Muscle layer of duodenum (tissue), 2 donors: ENCODE data around the gene IGSF8.
"Not testable (repeated sequence)": the region's sequence is repeated elsewhere in the genome, so short reads cannot be mapped to it uniquely, and the experiment has no call there.

ENCODE experiments used
- H3K27ac ChIP-seq: one replicate; pipeline ENCODE4 v1.7.0; 2013; ENCODE audit warnings: mild to moderate bottlenecking, low read length
- H3K27me3 ChIP-seq: one replicate; pipeline ENCODE4 v1.7.0; 2013; ENCODE audit warnings: low read depth, mild to moderate bottlenecking, control low read depth, low read length
- H3K36me3 ChIP-seq, 2 donors: one replicate each; pipeline ENCODE4 v1.7.0; 2013; ENCODE audit warnings: low read length in 2 of 2, control low read depth in 1 of 2, mild to moderate bottlenecking in 1 of 2; ENCODE audit not compliant: insufficient read depth in 2 of 2, control insufficient read depth in 1 of 2
- H3K4me1 ChIP-seq, 2 donors: one replicate each; pipeline ENCODE4 v1.7.0; 2013; ENCODE audit warnings: low read length in 2 of 2, mild to moderate bottlenecking in 2 of 2, control low read depth in 1 of 2, moderate library complexity in 1 of 2; ENCODE audit not compliant: insufficient read depth in 2 of 2, control insufficient read depth in 1 of 2
- H3K4me3 ChIP-seq, 2 donors: one replicate each; pipeline ENCODE4 v1.7.0; 2013; ENCODE audit warnings: low read length in 2 of 2, low read depth in 1 of 2, mild to moderate bottlenecking in 1 of 2
- H3K9me3 ChIP-seq, 2 donors: one replicate each; pipeline ENCODE4 v1.7.0; 2013; ENCODE audit warnings: low read length in 2 of 2, control low read depth in 1 of 2, mild to moderate bottlenecking in 1 of 2; ENCODE audit not compliant: control insufficient read depth in 1 of 2
- donor health status: healthy.

Gene IGSF8

GRCh38 chr1:160115545-160116282 is 17.3 kb upstream of the IGSF8 start, which contains the start of gene ATP1A2:
Gene ATP1A2 (plus strand): TSS chr1:160115759. CDS start chr1:160115862, 103 bp downstream.
- Histone ChIP-seq H3K9me3 (no peaks in the 10 kb centered on the region), H3K36me3 (no peaks in the 10 kb centered on the region), H3K4me1 (peaks cover 0 to 52% of the 10 kb centered on the region in 2 donors), H3K4me3 (peak within 1 kb of the TSS; percentile 51 to 60), H3K27me3 (peaks cover 6% of the 10 kb centered on the region), H3K27ac (peak within 1 kb of the TSS; percentile 33)

GRCh38 chr1:160114085-160114484 is 15.7 kb upstream of the IGSF8 start:
- peaks cover 0 to 53% of the 10 kb centered on the region in 2 donors for H3K4me1 ChIP-seq
- H3K4me3 ChIP-seq, result no peak overlapping the region
- H3K27me3 ChIP-seq, result peaks cover 6% of the 10 kb centered on the region
- no peaks in the 10 kb centered on the region for H3K9me3 ChIP-seq
- H3K36me3 ChIP-seq, result no peaks in the 10 kb centered on the region
- no peak overlapping the region for H3K27ac ChIP-seq

GRCh38 chr1:160113407-160113806 is 15.0 kb upstream of the IGSF8 start:
- H3K27me3 ChIP-seq, result peaks cover 6% of the 10 kb centered on the region
- no peaks in the 10 kb centered on the region for H3K9me3 ChIP-seq
- no peak overlapping the region for H3K4me3 ChIP-seq
- H3K36me3 ChIP-seq, result no peaks in the 10 kb centered on the region
- H3K27ac ChIP-seq, result no peak overlapping the region
- peaks cover 0 to 48% of the 10 kb centered on the region in 2 donors for H3K4me1 ChIP-seq

- H3K27ac ChIP-seq, result no peak overlapping the region
- H3K9me3 ChIP-seq, result no peaks in the 10 kb centered on the region
- peaks cover 5% of the 10 kb centered on the region for H3K27me3 ChIP-seq
- peaks cover 0 to 38% of the 10 kb centered on the region in 2 donors for H3K4me1 ChIP-seq
- H3K4me3 ChIP-seq, result no peak overlapping the region
- no peaks in the 10 kb centered on the region for H3K36me3 ChIP-seq
Observed at GRCh38 chr1:160112357-160112756, 13.9 kb upstream of the IGSF8 start.

- H3K4me1 ChIP-seq, result peaks cover 0 to 35% of the 10 kb centered on the region in 2 donors
- not testable (repeated sequence) for H3K9me3 ChIP-seq, H3K4me3 ChIP-seq, H3K36me3 ChIP-seq, H3K27ac ChIP-seq, H3K27me3 ChIP-seq
Observed at GRCh38 chr1:160111462-160111861, 13.0 kb upstream of the IGSF8 start.

- peaks cover under 1 to 29% of the 10 kb centered on the region in 2 donors for H3K4me1 ChIP-seq
- no peaks in the 10 kb centered on the region for H3K36me3 ChIP-seq
- no peak overlapping the region for H3K4me3 ChIP-seq
- no peaks in the 10 kb centered on the region for H3K9me3 ChIP-seq
- no peak overlapping the region for H3K27ac ChIP-seq
- H3K27me3 ChIP-seq, result no peaks in the 10 kb centered on the region
Observed at GRCh38 chr1:160109686-160110085, 11.3 kb upstream of the IGSF8 start.

- no peak overlapping the region for H3K4me3 ChIP-seq
- peaks cover 7 to 31% of the 10 kb centered on the region in 2 donors for H3K4me1 ChIP-seq
- H3K27me3 ChIP-seq, result no peaks in the 10 kb centered on the region
- H3K27ac ChIP-seq, result no peak overlapping the region
- H3K9me3 ChIP-seq, result no peaks in the 10 kb centered on the region
- no peaks in the 10 kb centered on the region for H3K36me3 ChIP-seq
Observed at GRCh38 chr1:160108888-160109662, 10.7 kb upstream of the IGSF8 start.

GRCh38 chr1:160107512-160107911 is 9.1 kb upstream of the IGSF8 start:
- Histone ChIP-seq H3K27ac (no peak overlapping the region), H3K4me1 (peaks cover 8 to 35% of the 10 kb centered on the region in 2 donors), H3K4me3 (no peak overlapping the region), H3K36me3 (no peaks in the 10 kb centered on the region), H3K27me3 (no peaks in the 10 kb centered on the region), H3K9me3 (no peaks in the 10 kb centered on the region)

- peaks cover 16 to 42% of the 10 kb centered on the region in 2 donors for H3K4me1 ChIP-seq
- H3K36me3 ChIP-seq, result no peaks in the 10 kb centered on the region
- H3K9me3 ChIP-seq, result no peaks in the 10 kb centered on the region
- no peak overlapping the region for H3K27ac ChIP-seq
- H3K4me3 ChIP-seq, result no peak overlapping the region
- no peaks in the 10 kb centered on the region for H3K27me3 ChIP-seq
Observed at GRCh38 chr1:160105155-160105554, 6.7 kb upstream of the IGSF8 start.

- Histone ChIP-seq H3K36me3 (no peaks in the 10 kb centered on the region), H3K4me1 (peaks cover 16 to 41% of the 10 kb centered on the region in 2 donors), H3K4me3 (no peak overlapping the region), H3K9me3 (no peaks in the 10 kb centered on the region), H3K27ac (no peak overlapping the region), H3K27me3 (no peaks in the 10 kb centered on the region)
Observed at GRCh38 chr1:160104486-160104885, 6.1 kb upstream of the IGSF8 start.

- Histone ChIP-seq H3K9me3 (no peaks in the 10 kb centered on the region), H3K27ac (no peak overlapping the region), H3K36me3 (no peaks in the 10 kb centered on the region), H3K4me1 (peaks cover 16 to 45% of the 10 kb centered on the region in 2 donors), H3K27me3 (no peaks in the 10 kb centered on the region), H3K4me3 (no peak overlapping the region)
Observed at GRCh38 chr1:160103658-160104408, 5.4 kb upstream of the IGSF8 start.
